Measurements from ENCODE around the gene WNT10A. TPM values are rescaled to one million over a fixed set of nuclear protein-coding genes. Genes with fewer than 3 reads are reported as not detected.

The WNT10A gene
- polyA plus RNA-seq, 2 of the 4 experiments (the other 2 are of a cell fraction) = not detected

DNA sequence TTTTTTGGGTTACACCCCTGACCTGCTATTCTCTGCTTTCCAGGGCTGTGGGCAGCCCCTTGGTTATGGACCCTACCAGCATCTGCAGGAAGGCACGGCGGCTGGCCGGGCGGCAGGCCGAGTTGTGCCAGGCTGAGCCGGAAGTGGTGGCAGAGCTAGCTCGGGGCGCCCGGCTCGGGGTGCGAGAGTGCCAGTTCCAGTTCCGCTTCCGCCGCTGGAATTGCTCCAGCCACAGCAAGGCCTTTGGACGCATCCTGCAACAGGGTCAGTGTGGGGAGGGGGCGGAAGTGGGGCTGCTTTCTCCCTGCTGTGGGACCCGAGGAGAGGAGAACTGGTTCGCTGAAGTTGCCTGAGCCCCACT is 9.7 kb upstream of the WNT10A start:
- WGBS (ENCODE audit: missing lambda C conversion rate) = 35% methylated on average over 7 of the region's 18 CpGs
- H3K4me1 ChIP-seq = peaks cover 8% of the 10 kb centered on the region; the same call in 1 of the 3 replicates
- no peak overlapping the region for H3K27ac ChIP-seq
- DNase-seq (ENCODE audit: low read depth in 1 of 2, low spot score in 1 of 2) = no peak
- TF ChIP-seq RNF2 (IDR thresholded peaks at IDR 0.05; ENCODE audit: borderline replicate concordance, low read depth) (no peak), CHD4 (IDR thresholded peaks at IDR 0.05; ENCODE audit: borderline replicate concordance) (no peak), JUN (IDR thresholded peaks at IDR 0.05) (no peak), CBX2 (IDR thresholded peaks at IDR 0.05; ENCODE audit: borderline replicate concordance, low read depth) (no peak), FOSL2 (IDR thresholded peaks at IDR 0.05) (no peak), FOSL2 (CRISPR knock-in tag; IDR thresholded peaks at IDR 0.05) (no peak), FOSB (CRISPR knock-in tag; IDR thresholded peaks at IDR 0.05) (no peak), HOXB5 (CRISPR knock-in tag; IDR thresholded peaks at IDR 0.05) (no peak), SMC3 (IDR thresholded peaks at IDR 0.05) (no peak), RCOR1 (IDR thresholded peaks at IDR 0.05; ENCODE audit: low read depth, low read length) (no peak), ZSCAN20 (CRISPR knock-in tag; IDR thresholded peaks at IDR 0.05) (no peak), NR3C1 (IDR thresholded peaks at IDR 0.05) (no peak), BHLHE40 (IDR thresholded peaks at IDR 0.05; ENCODE audit: low read depth, low read length) (no peak), HOXB13 (CRISPR knock-in tag; IDR thresholded peaks at IDR 0.05; ENCODE audit: low read depth) (no peak), POLR2AphosphoS2 (conservative IDR thresholded peaks at IDR 0.05; ENCODE audit: low read length) (no peak)
- TF ChIP-seq, protein P1, sequence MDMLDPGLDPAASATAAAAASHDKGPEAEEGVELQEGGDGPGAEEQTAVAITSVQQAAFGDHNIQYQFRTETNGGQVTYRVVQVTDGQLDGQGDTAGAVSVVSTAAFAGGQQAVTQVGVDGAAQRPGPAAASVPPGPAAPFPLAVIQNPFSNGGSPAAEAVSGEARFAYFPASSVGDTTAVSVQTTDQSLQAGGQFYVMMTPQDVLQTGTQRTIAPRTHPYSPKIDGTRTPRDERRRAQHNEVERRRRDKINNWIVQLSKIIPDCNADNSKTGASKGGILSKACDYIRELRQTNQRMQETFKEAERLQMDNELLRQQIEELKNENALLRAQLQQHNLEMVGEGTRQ (IDR thresholded peaks at IDR 0.05) = no peak
- TF ChIP-seq, protein P2, sequence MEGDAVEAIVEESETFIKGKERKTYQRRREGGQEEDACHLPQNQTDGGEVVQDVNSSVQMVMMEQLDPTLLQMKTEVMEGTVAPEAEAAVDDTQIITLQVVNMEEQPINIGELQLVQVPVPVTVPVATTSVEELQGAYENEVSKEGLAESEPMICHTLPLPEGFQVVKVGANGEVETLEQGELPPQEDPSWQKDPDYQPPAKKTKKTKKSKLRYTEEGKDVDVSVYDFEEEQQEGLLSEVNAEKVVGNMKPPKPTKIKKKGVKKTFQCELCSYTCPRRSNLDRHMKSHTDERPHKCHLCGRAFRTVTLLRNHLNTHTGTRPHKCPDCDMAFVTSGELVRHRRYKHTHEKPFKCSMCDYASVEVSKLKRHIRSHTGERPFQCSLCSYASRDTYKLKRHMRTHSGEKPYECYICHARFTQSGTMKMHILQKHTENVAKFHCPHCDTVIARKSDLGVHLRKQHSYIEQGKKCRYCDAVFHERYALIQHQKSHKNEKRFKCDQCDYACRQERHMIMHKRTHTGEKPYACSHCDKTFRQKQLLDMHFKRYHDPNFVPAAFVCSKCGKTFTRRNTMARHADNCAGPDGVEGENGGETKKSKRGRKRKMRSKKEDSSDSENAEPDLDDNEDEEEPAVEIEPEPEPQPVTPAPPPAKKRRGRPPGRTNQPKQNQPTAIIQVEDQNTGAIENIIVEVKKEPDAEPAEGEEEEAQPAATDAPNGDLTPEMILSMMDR (IDR thresholded peaks at IDR 0.05) = no peak
- ATAC-seq = no peak
- FAIRE-seq = no peak
- H3K4me3 ChIP-seq = no peak overlapping the region
- no peaks in the 10 kb centered on the region for H3K9me3 ChIP-seq
- ChIA-PET CTCF (interaction anchor here (1.2 to 23.0 kb wide), 4 partner anchors 18 to 37 kb away, joined by 3 to 665 read pairs (median 11); no protein-coding TSS in a partner anchor), POLR2A (no interaction called here)
- H3K4me2 ChIP-seq = no peak overlapping the region

DNA sequence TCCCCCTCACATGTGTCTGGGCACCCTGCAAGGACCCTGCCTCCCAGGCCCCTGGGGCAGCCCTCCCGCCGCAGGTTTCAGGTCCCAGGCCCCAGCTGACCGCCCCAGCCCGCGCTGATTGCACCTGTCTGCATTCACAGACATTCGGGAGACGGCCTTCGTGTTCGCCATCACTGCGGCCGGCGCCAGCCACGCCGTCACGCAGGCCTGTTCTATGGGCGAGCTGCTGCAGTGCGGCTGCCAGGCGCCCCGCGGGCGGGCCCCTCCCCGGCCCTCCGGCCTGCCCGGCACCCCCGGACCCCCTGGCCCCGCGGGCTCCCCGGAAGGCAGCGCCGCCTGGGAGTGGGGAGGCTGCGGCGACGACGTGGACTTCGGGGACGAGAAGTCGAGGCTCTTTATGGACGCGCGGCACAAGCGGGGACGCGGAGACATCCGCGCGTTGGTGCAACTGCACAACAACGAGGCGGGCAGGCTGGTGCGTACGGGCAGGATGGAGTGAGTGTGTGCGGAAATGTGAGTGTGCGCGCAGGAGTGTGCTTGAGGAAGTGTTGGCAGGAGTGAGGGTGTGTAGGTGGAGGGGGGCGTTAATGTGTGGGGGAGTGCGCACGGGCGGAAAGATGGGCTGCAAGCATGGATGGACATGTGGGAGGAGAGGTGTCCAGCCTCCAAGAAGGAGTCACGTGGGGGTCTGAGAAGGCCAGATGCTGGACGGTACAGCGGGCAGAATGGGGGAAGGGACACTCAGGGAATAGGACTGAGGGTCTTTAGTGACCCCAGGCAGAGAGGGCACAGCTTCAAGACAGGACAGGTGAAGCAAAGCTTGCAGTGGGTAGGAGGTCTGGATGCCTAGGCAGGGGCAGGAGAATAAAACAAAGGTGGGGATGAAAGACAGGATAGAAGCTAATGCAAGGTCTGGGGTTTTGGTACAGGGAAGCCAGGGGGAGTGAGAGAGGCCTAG is 9.0 kb upstream of the WNT10A start:
- Histone ChIP-seq H3K4me3 (no peak overlapping the region), H3K4me1 (peaks cover 8% of the 10 kb centered on the region; the same call in 1 of the 3 replicates), H3K27ac (no peak overlapping the region), H3K9me3 (no peaks in the 10 kb centered on the region), H3K4me2 (no peak overlapping the region)
- ChIA-PET CTCF (interaction anchor here (1.3 to 23.0 kb wide), 3 partner anchors 10 to 23 kb away, joined by 3 to 665 read pairs (median 18); no protein-coding TSS in a partner anchor), POLR2A (no interaction called here)
- 61% methylated on average over 36 of the region's 60 CpGs for WGBS (ENCODE audit: missing lambda C conversion rate)
- FAIRE-seq (no peak), ATAC-seq (no peak), DNase-seq (ENCODE audit: low read depth in 1 of 2, low spot score in 1 of 2) (no peak)
- TF ChIP-seq RAD21 (conservative IDR thresholded peaks at IDR 0.05 in 1 of 2, IDR thresholded peaks at IDR 0.05 in 1 of 2) (no peak), ZNF302 (CRISPR knock-in tag; IDR thresholded peaks at IDR 0.05) (no peak), SMC3 (IDR thresholded peaks at IDR 0.05) (no peak), HOXB13 (CRISPR knock-in tag; IDR thresholded peaks at IDR 0.05; ENCODE audit: low read depth) (no peak), MYC (IDR thresholded peaks at IDR 0.05; ENCODE audit: borderline replicate concordance, low read length) (no peak), ZSCAN20 (CRISPR knock-in tag; IDR thresholded peaks at IDR 0.05) (no peak), JUN (IDR thresholded peaks at IDR 0.05) (no peak)
